Dermis blood vessel endothelial cell (primary cell): ENCODE results near the gene SBF2. TPM values are rescaled to one million over a fixed set of nuclear protein-coding genes. Genes with fewer than 3 reads are reported as not detected.
"Not testable (repeated sequence)": the region's sequence is repeated elsewhere in the genome, so short reads cannot be mapped to it uniquely, and the experiment has no call there.

Source experiments
- DNase-seq: peaks from one replicate; pipeline ENCODE4 v3.0.0; 2010
- total RNA-seq: library from RNA; depleted of rRNA; stranded (reverse); fragments of >200 nt; gene quantifications from 2 replicates; pipeline ENCODE4 v1.2.3, GENCODE V29; 2014

SBF2 gene
- total RNA-seq, 1 donor from 2014 or later = 49.9 TPM

- DNase-seq = no peak
These were observed 133.7 kb downstream of the SBF2 start for GRCh38 chr11:10160350-10160749.

- DNase-seq = no peak
These were observed 135.6 kb downstream of the SBF2 start for GRCh38 chr11:10158461-10158860.

GRCh38 chr11:10155793-10156490 lies 138.1 kb downstream of the SBF2 start:
- no peak for DNase-seq

GRCh38 chr11:10150800-10151199 lies 143.2 kb downstream of the SBF2 start:
- DNase-seq = no peak

- no peak for DNase-seq
These were observed 144.5 kb downstream of the SBF2 start for GRCh38 chr11:10149553-10149952.

GRCh38 chr11:10147195-10147594 lies 146.8 kb downstream of the SBF2 start:
- no peak for DNase-seq

GRCh38 chr11:10144954-10145353 lies 149.1 kb downstream of the SBF2 start:
- no peak for DNase-seq

GRCh38 chr11:10139656-10140055 lies 154.4 kb downstream of the SBF2 start:
- peak; percentile 85 for DNase-seq

- DNase-seq = no peak
These were observed 154.9 kb downstream of the SBF2 start for GRCh38 chr11:10139143-10139542.

- no peak for DNase-seq
These were observed 159.0 kb downstream of the SBF2 start for GRCh38 chr11:10134975-10135481.

- DNase-seq = not testable (repeated sequence)
These were observed 159.8 kb downstream of the SBF2 start for GRCh38 chr11:10134226-10134625.

GRCh38 chr11:10133251-10133650 lies 160.8 kb downstream of the SBF2 start:
- DNase-seq = not testable (repeated sequence)

- no peak for DNase-seq
These were observed 163.1 kb downstream of the SBF2 start for GRCh38 chr11:10130875-10131274.

GRCh38 chr11:10129184-10129583 lies 164.8 kb downstream of the SBF2 start:
- not testable (repeated sequence) for DNase-seq

GRCh38 chr11:10125522-10126133 lies 168.4 kb downstream of the SBF2 start:
- DNase-seq = no peak

- peak; percentile 45 for DNase-seq
These were observed 171.5 kb downstream of the SBF2 start for GRCh38 chr11:10122326-10123197.

GRCh38 chr11:10118865-10119264 lies 175.2 kb downstream of the SBF2 start:
- peak; percentile 27 for DNase-seq

GRCh38 chr11:10117709-10118351 lies 176.2 kb downstream of the SBF2 start:
- peak; percentile 48 for DNase-seq

GRCh38 chr11:10116588-10116987 lies 177.4 kb downstream of the SBF2 start:
- DNase-seq = no peak

- no peak for DNase-seq
These were observed 179.2 kb downstream of the SBF2 start for GRCh38 chr11:10114593-10115404.

GRCh38 chr11:10113852-10114251 lies 180.2 kb downstream of the SBF2 start:
- DNase-seq = no peak

- DNase-seq = no peak
These were observed 184.2 kb downstream of the SBF2 start for GRCh38 chr11:10109806-10110205.
